OCI-LY7 (cell line): Measurements from ENCODE around the gene DPPA2. TPM values are rescaled to one million over a fixed set of nuclear protein-coding genes. Genes with fewer than 3 reads are reported as not detected.

ENCODE experiments used
- BruUV-seq: library from RNA; stranded (reverse); fragments of 400-500 nt; replicated peaks from 2 replicates; lab custom pipeline; 2021; lab: Mats Ljungman, UMichigan
- CTCF ChIA-PET: fragments of 300-600 bp; sonication (Branson Sonifier 250); formaldehyde crosslinking; loops from one replicate; lab custom pipeline; 2022; ENCODE audit warnings: antibody characterized with exemption; ENCODE audit not compliant: unreplicated experiment; lab: Charles Lee
- POLR2A ChIA-PET: fragments of 300-600 bp; sonication (Branson Sonifier 250); formaldehyde crosslinking; loops from one replicate; lab custom pipeline; 2022; ENCODE audit warnings: antibody characterized with exemption; lab: Charles Lee
- DNase-seq: peaks from one replicate; pipeline ENCODE4 v3.0.0-alpha.2; 2015; ENCODE audit warnings: low spot score
- H2AFZ ChIP-seq: fragments of 200-600 bp; sonication (generic), shearing (Covaris generic); 2 replicates; pipeline ENCODE4 v1.6.1; 2014; ENCODE audit warnings: mild to moderate bottlenecking, antibody characterized with exemption, low read length, moderate library complexity
- H3K27ac ChIP-seq: fragments of 200-600 bp; sonication (generic); 2 replicates; pipeline ENCODE4 v1.5.1; 2014; ENCODE audit warnings: mixed run types, low read depth, mild to moderate bottlenecking, moderate library complexity, low read length, inconsistent platforms; ENCODE audit not compliant: poor library complexity, severe bottlenecking
- H3K36me3 ChIP-seq: fragments of 200-600 bp; sonication (generic); 2 replicates; pipeline ENCODE4 v1.6.1; 2014; ENCODE audit warnings: mild to moderate bottlenecking, antibody characterized with exemption, low read length, moderate library complexity, mixed read lengths; ENCODE audit not compliant: insufficient read depth
- H3K4me1 ChIP-seq: fragments of 200-600 bp; sonication (generic); 2 replicates; pipeline ENCODE4 v1.5.1; 2014; ENCODE audit warnings: mild to moderate bottlenecking, low read length; ENCODE audit not compliant: insufficient read depth, poor library complexity, severe bottlenecking
- H3K4me2 ChIP-seq: fragments of 200-600 bp; sonication (generic); 2 replicates; pipeline ENCODE4 v1.6.1; 2014; ENCODE audit warnings: mild to moderate bottlenecking, low read length
- H3K4me3 ChIP-seq: fragments of 200-600 bp; sonication (generic); 2 replicates; pipeline ENCODE4 v1.5.1; 2014; ENCODE audit warnings: mild to moderate bottlenecking, low read depth, low read length; ENCODE audit not compliant: poor library complexity, severe bottlenecking
- H3K79me2 ChIP-seq: fragments of 200-600 bp; sonication (generic); 2 replicates; pipeline ENCODE4 v1.6.1; 2016; ENCODE audit warnings: low read depth, mild to moderate bottlenecking, low read length, moderate library complexity, mixed read lengths; ENCODE audit not compliant: insufficient read depth
- H3K9me2 ChIP-seq: fragments of 200-600 bp; sonication (generic); 2 replicates; pipeline ENCODE4 v1.6.1; 2016; ENCODE audit warnings: mild to moderate bottlenecking, low read length, mixed read lengths; ENCODE audit not compliant: insufficient read depth
- H3K9me3 ChIP-seq: fragments of 200-600 bp; sonication (generic); 2 replicates; pipeline ENCODE4 v1.6.1; 2014; ENCODE audit warnings: mild to moderate bottlenecking, mixed run types, low read length, mixed read lengths
- H4K20me1 ChIP-seq: fragments of 200-600 bp; sonication (generic); 2 replicates; pipeline ENCODE4 v1.6.1; 2014; ENCODE audit warnings: mild to moderate bottlenecking, antibody characterized with exemption, low read length, moderate library complexity, mixed read lengths; ENCODE audit not compliant: insufficient read depth
- CTCF ChIP-seq: fragments of 200-600 bp; sonication (generic); conservative IDR thresholded peaks from 2 replicates; pipeline ENCODE4 v1.5.1; 2014; ENCODE audit warnings: mild to moderate bottlenecking, antibody characterized with exemption, low read length, moderate library complexity, mixed read lengths
- EZH2phosphoT487 ChIP-seq: fragments of 200-600 bp; sonication (generic); IDR thresholded peaks from 2 replicates; pipeline ENCODE4 v1.6.1; 2018; ENCODE audit warnings: low read depth, borderline replicate concordance, mild to moderate bottlenecking, mixed run types, antibody characterized with exemption, low read length, moderate library complexity, mixed read lengths
- intact Hi-C: fragments of 100-400 bp; cut with micrococcal nuclease; formaldehyde crosslinking; loops from one replicate; pipeline ENCODE4 v1.10.0; 2022; ENCODE audit not compliant: unreplicated experiment
- total RNA-seq, 2 experiments: library from RNA; depleted of rRNA in 1 of 2; stranded (reverse); fragments of >200 nt in 1 of 2; shearing (Covaris generic) in 1 of 2; gene quantifications; 2 replicates each; pipeline ENCODE4 v1.2.3, GENCODE V29; 2014 to 2022

The DPPA2 gene
- total RNA-seq, 2 experiments from 2014 or later, result not detected

GRCh38 chr3:109268181-109268580 is 48.1 kb downstream of the DPPA2 start:
- Histone ChIP-seq H3K4me1 (no peaks in the 10 kb centered on the region), H3K4me2 (no peak overlapping the region), H3K27ac (no peak overlapping the region), H3K4me3 (no peak overlapping the region), H3K9me3 (no peaks in the 10 kb centered on the region), H4K20me1 (no peaks in the 10 kb centered on the region), H3K9me2 (no peaks in the 10 kb centered on the region), H3K36me3 (no peaks in the 10 kb centered on the region), H3K79me2 (no peaks in the 10 kb centered on the region), H2AFZ (no peak overlapping the region)
- BruUV-seq, result no TSS peak
- no peak for DNase-seq
- ChIA-PET POLR2A (no interaction called here), CTCF (no interaction called here)
- intact Hi-C loops, result no loop called here
- TF ChIP-seq EZH2phosphoT487 (no peak), CTCF (no peak)

GRCh38 chr3:109265295-109265694 is 51.0 kb downstream of the DPPA2 start:
- CTCF ChIA-PET, result no interaction called here

More at GRCh38 chr3:109265295-109265694, 51.0 kb downstream of the DPPA2 start:
- Histone ChIP-seq H3K36me3 (no peaks in the 10 kb centered on the region), H3K9me2 (no peaks in the 10 kb centered on the region), H2AFZ (no peak overlapping the region), H3K4me3 (no peak overlapping the region), H3K79me2 (no peaks in the 10 kb centered on the region), H3K4me2 (no peak overlapping the region), H3K9me3 (no peaks in the 10 kb centered on the region), H3K27ac (no peak overlapping the region), H4K20me1 (no peaks in the 10 kb centered on the region), H3K4me1 (no peaks in the 10 kb centered on the region)
- BruUV-seq, result no TSS peak
- no peak for TF ChIP-seq CTCF
- TF ChIP-seq EZH2phosphoT487, result no peak
- intact Hi-C loops, result no loop called here
- no peak for DNase-seq
- POLR2A ChIA-PET, result interaction anchor here (0.7 kb wide), 1 partner anchor 13 kb away, joined by 3 read pairs; no protein-coding TSS in a partner anchor
